KBM-7 (cell line): ENCODE measurements around the gene CABLES2.

Experiments used
- DNase-seq: peaks from one replicate; pipeline ENCODE4 v3.0.0-alpha.2; 2015
- in situ Hi-C: fragments of 300-500 bp; cut with MboI; formaldehyde crosslinking; loops from 2 replicates; pipeline ENCODE4 v1.14.3; 2020; ENCODE audit warnings: low sequenced_read_pairs, low pct_unique_long_range_greater_than_20kb, mixed read lengths

Gene CABLES2

DNA sequence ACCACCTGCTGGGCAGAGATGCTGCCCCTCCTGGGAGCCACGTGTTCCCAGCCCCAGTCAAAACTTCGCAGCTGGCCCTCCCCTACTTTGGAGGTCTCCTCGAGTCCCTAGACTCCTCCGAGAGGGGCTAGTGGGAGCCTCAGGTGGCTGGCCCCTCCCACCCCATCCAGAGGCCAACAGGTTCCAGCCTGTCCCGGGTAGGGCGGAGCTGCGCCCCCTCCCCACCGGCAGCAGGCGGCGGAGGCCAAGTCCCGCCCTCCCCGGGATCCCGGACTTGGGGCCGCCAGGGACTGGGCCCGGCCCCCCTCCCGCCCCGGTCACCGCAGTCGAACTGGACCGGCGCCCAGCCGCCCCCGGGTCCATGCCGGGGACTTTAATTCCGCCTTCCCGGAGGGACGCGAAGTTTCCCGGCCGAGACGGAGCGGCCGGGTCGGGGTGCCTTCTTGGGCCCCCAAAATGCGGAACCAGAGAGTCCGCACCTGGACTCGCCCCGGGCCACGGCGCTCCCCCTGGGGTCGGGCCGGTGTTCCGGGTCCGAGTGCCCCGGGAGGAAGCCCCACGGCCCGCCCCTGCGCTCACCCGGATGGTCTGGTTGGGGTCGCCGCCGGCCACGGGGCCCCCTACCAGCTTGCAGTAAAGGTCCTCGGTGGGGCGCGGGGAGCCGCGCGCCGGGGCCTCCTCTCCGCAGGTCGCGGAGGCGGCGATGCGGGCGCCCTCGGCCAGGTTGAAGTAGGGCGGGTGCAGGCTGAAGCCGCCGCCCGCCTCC is 40.5 kb downstream of the CABLES2 start:
- peak; percentile 28 for DNase-seq
- in situ Hi-C loops, result no loop called here

DNA sequence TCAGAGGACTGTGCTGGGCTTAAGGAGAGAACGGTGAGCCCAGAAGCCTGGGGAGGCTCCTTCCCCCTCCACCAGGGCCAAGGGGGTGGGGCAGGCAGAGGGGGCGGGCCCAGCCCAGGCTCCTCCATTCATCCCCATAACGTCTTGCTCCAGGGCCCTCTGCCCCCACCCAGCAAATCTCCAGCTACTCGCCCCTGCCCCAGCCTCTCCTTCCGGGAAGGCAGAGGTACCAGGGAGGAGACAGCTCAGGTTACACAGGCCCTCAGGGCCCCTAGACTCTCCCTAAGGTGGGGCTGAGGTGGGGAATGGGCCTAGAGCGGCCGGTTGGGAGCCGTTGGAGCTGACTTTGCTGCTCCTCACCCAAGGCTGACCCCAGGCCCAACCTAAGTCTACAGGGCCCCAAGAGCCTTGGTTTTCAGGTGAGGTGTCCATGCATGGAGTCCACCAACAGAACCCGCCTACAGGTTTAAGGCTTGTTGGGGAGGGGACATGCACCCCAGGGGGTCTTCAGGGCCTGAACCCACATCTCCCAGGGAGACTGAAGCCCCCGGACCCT is 41.2 kb downstream of the CABLES2 start:
- in situ Hi-C loops, result no loop called here
- peak; percentile 50 for DNase-seq

DNA sequence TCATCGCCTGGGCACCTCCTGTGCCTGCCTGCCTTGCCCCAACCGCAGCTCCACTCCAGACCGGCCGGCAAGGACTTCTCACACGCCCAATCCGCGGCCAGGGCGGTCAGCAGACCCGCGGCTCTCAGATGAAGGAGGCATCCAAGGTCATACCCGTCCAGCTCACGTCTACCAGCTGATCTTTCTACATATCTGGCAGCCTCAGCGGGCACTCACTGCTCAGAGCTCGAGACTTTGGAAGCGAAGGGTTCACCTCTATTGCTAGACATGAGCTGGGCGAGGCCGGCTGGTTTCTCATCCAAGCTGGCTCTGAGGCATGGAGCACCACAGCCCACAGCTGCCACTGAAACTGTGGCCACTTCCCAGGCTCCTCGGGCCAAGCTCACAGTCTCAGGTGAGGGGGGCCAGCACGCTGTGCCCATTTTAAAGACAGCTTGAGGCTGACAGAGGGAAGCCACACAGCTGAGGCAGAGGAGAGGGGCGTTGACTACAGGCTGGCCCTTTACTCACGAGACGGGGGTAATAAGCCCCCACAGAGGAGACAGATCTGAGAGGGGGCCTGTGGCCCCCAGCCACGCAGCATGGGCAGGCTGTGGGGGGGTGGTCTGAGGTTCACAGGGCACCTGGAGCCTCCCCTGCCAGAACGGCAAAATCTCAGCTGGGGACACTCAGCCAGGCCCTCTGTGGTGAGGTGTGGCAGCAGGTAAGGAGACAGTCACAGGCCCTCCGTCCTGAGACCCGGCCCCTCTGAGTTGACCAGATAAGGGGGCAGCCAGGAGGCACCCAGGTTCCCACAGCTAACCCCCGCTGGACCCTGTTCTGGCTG is 42.0 kb downstream of the CABLES2 start:
- DNase-seq, result no peak
- in situ Hi-C loops, result no loop called here

DNA sequence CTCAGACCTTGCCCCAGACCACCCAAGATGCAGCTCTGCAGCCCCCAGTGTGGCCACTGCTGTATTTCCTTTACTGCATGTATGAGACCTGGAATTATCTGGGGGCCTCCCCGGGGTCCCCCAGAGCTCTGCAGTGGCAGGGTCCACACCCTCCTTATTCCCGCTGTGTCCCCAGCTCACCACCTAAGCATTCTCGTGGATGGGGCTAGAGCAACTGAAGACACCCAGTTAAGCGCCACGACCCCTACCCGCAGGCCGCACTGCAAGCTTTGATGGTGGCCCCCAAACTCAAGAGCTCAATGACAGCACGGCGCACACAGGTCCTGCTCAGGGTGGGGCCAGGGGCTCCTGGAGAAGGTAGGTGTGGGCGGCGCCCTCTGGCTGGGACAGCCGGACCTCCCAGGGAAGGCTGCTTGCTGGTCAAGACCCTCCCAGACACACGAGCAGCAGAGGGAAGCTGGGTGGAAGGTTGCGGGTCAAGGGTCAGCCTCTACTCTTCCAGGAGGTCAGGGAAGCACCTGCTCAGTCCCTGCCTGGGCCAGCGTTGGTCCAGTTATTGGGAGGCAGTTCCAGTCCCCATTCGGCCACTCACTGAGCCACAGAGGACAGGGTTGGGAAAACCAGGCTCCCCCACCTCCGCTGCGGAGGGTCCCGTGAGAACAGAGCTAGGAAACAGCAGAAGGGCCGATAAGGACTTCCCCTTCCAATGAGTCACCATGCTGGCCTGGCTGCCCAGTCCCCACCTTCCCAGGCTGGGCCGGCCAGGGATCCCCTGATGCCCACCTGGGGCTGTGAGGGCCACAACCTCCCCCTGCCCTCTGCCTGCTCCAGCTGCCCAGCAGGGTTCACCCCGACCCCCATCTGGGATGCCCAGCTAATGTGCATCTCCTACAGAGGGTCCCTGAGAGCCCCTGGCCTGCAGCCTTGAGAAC is 42.9 kb downstream of the CABLES2 start:
- in situ Hi-C loops, result no loop called here
- no peak for DNase-seq

DNA sequence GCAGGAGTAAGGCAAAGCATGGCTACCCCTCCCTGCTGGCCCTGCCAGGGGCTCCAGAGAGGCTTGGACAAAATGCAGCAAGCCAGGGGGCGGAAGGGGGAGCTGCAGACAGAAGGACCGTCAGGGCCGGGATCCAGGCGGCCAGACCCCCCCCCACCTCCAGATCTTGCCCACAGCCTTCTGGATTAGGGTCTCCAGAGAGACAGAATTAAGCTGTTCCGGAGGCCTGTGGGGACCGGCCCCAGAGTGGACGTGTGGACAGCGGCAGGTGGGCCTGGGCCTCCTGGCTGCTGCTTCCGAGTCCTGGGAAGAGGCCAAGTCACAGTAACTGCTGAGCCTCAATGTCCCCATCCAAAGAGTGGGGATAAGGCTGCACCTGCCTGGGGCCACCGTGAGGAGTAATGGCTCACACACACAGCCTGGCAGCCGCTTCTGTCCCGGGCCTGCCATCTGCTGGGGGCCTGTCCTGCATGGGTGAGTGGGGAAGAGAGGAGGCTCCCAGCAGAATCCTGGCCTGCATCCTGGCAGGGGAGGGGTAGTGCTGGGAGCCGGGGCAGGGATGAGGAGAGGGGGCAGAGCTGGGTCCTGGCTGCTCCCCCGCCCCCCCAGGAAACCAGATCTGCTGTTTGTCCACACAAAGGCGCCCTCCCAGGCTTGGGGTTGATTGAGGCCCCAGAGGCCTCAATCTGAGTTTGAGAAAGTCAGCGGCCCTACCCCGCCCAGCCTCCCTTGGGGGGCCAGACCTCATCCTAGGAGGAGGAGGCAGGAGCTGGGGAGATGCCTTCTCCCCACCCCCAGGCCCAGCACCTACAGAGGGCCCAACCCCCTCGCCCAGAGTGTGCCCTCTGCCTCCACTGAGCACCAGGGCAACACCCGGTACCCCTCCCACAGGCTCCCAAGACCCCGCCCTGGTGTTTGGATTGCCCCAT is 43.8 kb downstream of the CABLES2 start:
- in situ Hi-C loops, result no loop called here
- DNase-seq, result no peak

DNA sequence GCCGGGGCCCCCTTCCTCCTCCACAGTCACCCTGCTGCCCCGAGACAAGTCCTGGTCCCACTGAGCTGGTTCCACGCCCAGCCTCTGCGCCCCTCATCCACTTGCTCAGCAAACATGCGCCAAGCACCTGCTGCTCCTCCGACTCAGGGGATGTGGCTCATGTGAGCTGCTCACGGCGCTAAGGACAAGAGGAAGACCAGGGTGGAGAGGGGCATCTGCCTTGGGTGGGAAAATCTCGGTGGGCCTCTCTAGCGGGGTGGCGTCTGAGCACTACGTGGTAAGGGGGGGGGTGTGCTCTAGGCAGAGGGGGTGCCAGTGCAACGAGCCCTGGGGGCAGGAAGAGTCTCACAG is 44.5 kb downstream of the CABLES2 start:
- in situ Hi-C loops, result no loop called here
- DNase-seq, result no peak

DNA sequence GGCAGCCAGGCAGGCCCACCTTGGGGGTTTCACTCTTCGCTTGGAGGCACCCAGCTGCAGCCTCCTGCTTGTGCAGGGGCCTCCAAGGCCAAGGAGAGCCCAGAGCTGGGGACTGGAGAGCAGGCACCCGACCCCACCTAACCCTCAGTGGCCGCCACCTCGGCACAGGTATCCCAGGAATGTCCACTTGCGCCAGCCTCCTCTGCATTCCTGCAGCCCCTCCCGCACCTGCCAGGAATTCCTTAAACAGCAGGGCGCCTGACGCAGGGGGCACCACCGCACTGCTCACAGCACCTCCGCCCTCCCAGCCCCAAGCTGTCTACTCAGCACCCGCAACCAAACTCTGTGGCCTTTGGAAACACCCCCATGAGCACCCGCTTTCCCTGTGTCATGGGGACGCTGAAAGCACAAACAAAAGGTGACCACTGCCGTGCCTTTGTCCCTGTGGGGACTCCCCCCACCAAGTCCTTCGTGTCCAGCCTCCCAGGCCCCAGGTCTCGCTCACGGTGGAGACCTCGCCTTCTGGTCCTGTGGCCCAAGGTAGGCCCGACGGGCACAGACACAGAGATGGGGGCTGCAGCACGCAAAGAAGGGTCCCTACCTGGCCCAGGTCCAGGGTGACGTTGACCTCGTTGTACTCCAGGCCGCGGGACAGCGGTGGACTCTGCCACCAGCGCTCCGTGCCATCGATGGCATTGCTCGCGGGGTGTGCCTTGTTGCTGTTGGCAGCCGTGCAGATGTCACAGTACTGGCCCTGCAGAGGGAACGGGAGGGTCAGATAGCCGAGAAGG is 45.1 kb downstream of the CABLES2 start:
- in situ Hi-C loops, result no loop called here
- no peak for DNase-seq

DNA sequence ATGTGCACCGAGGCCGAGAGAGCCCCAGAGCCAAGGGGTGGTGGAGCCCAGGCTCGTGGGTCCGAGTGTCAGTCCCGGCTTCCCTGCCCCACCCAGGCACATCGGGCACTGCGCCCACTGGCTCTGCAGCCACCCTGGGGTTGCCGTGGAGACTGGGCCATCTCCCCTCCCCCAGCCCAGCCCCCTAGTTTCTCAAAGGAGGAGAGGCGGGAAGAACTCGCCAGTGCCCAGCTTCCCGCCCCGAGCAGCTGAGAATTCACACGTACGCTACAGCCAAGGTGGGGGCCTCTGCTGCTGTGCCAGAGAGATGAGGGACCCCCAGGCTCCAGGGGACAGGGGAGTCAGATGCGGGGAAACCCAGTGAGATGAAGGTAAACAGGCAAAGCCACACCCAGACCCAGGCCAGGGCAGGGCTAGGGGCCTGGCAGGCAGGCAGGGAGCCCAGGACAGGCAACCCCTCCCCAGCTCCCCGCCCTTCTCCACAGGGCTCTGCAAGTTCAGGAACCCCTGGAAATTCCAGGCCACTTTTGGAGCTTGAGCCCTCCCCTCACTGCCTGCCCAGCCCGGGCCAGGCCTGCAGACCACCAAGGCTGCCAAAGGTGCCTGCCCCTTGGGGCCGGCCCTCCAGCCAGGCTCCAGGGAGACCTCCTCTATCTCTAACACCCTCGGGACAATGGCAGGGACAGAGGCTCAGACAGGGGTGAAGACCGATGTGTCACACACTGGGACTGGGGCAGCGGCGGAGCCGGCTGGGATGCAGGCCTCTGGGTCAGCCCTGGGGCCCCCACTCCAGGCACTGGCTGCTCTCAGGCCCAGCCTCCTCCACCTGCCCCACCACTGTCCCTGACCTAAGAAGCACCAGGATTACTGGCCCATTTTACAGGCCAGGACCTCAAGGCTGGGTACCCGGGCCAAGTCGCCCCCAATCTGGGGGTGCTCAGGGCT is 46.0 kb downstream of the CABLES2 start:
- in situ Hi-C loops, result no loop called here
- DNase-seq, result no peak

DNA sequence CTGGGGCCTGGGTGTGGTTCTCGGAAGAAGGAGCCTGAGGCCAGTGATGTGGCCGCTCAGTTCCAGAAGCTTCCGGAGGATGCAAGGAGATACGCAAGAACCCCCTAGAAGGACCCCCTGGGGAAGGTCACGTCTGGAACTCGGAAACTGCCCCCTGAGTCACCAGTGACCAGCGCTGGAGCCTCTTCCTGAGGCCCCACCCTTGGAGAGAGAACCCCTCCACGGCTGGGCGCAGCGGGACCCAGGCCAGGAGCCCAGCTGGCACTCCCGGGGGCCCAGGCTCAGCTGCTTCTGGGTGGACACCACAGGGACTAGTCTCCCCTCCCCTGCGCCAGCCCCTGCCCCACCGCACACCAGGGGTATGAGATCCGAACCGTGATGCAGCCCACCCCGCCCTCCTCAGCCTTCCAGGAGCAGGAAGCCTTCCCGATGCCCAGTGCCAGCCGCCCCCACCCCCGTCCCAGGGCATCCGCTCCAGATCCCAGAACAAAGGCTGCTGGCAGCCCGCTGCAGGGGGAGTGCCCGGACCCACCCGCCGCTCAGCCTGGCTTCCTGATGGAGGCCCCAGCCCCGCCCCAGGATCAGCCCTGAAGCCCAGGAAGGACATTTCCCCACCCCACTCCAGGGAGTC is 47.5 kb downstream of the CABLES2 start:
- in situ Hi-C loops, result no loop called here
- DNase-seq, result no peak

DNA sequence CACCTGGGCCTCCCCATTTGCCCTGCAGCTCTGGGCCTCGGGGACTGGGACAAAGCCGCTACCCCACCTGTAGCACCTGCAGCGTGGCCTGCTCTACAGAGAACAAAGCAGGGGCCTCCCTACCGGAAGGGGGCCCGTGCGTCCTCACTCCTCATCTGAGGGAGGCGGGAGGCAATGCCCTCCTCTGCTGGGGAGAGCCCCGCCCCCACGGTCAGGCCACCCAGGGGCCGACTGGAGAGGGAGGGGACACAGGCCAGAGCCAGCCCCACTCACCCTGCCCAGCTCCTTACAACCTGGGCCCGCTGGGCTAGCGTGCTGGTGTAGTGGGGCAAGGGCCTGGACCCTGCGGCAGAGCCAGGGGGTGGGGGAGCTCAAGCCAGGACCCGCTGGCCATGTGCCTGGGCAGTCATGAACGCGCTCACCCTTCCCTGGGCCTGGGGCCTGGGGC is 48.0 kb downstream of the CABLES2 start:
- DNase-seq, result no peak
- in situ Hi-C loops, result no loop called here

DNA sequence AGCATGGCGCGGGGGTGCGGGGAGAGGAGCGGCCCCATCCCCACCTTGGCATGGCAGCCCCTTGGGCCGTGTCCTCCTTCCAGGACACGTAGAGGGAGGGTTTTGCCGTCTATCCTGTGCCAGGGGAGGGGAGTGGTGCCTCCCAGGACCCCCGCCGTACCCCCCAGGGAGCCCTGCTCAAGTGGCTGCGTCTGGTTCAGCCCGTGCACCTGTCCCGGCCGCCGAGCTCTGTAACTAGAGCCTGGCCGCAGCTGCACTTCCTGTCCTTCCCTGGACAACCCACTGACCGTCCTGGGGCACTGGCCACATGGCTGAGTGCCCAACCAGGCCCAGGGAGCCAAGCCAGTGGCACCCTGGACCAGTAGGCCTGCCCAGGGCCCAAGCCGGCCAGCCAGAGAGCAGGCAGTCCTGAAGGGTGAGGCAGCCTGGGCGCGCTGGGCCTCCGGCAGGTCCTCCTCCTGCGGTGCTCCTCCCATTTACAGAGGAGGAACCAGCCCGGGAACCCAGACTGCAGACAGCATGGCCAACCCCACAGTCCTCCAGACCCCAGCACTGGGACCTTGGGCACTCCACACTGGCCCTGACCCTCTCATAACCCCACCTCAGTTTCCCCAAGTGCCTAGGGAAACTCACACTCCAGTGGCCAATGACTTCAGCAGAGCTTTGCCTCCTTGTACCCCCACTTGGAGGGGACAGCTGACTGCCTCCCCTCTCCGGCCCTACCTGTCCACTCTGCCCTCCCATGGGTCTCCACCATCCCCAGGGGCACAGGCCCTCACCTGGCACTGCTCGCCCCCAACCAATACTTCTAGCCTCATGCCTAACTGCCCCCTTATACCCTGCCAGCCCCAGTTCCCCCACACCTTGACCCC is 48.7 kb downstream of the CABLES2 start:
- DNase-seq, result no peak

DNA sequence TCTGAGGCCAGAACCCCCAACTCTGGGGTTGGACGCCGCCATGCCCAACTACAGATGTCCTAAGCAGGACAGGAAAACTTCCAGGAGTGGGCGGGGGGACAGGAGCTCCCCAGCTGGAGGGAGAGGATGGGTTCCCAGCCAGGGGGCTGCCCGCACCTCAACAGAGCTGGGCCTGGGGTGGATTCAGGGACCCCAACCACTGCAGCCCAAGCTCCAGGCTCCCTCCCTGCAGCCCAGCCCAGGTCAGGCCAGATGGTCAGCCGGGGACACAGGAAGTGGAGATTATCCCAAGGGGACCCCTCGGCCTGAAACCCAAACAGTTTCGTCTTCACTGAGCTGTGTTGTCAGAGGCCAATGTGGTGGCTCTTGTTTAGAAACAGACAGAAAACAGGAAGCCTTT is 49.4 kb downstream of the CABLES2 start:
- in situ Hi-C loops, result no loop called here
- no peak for DNase-seq

More for the DNA sequence above, 48.7 kb downstream of the CABLES2 start:
- in situ Hi-C loops, result no loop called here

DNA sequence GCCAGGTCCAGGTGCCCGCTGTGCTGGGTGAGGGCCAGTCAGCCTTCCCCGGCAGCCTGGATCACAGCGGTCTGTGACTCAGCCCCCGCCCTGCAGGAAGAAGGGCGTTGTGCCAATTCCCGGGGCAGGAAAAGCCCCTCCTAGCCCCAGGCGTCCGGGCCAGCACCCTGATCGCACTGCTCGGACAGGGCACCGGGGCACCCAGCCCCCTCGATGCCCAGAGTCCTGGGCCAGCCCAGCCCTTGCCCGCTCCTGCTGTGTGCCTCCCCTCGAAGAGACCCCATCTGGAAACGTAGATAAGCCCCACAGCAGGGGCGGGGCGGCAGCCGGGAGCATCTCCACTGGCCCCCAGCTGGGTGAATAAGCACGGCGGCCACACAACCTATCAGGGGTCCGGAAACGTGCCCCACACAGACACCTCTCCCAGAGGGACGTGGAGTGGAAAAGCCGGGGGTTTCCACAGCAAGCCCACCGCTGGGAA is 49.9 kb downstream of the CABLES2 start:
- no peak for DNase-seq
- in situ Hi-C loops, result no loop called here

DNA sequence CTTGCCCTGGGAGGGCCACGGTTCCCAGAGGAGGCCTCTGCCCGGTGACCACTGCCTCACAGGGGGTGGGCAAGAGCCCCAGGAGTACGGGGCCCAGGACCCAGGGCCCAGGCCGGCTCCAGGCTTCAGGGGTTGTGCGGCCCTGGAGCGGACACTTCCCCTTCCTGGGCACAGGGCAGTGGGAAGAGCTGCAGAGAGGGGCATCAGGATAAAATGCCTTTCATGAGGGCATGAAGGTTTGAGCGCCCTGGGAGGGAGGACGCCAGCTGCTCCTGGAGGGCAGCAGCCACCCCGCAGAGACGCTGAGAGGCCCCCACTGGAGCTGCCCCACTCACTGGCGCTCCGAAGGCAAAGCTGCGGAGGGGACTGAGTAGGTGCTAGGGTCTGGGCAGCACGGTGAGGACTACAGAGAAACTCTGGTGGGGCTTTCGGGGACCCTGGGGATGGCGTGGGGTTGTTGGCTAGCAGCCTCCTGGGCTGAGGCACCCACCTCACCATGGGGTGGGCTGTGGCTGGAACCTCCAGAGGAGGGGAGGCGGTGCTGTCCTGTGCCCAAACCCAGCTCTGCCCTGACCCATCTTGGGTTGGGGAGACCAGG is 50.4 kb downstream of the CABLES2 start:
- in situ Hi-C loops, result no loop called here
- no peak for DNase-seq
